IPS-15b (cell line): ENCODE results near the gene CARS1.

Experiments
- H3K27me3 ChIP-seq: one replicate; pipeline ENCODE4 v1.6.1; 2013; ENCODE audit warnings: low read length; ENCODE audit not compliant: control insufficient read depth, insufficient read depth
- H3K36me3 ChIP-seq: one replicate; pipeline ENCODE4 v1.6.1; 2013; ENCODE audit warnings: low read length; ENCODE audit not compliant: control insufficient read depth, insufficient read depth
- H3K4me1 ChIP-seq: one replicate; pipeline ENCODE4 v1.6.1; 2013; ENCODE audit warnings: mild to moderate bottlenecking, low read length; ENCODE audit not compliant: control insufficient read depth, insufficient read depth
- H3K4me3 ChIP-seq: one replicate; pipeline ENCODE4 v1.5.1; 2013; ENCODE audit warnings: low read depth, low read length
- H3K9ac ChIP-seq: one replicate; pipeline ENCODE4 v1.6.1; 2013; ENCODE audit warnings: low read depth, mild to moderate bottlenecking, low read length
- H3K9me3 ChIP-seq: one replicate; pipeline ENCODE4 v1.6.1; 2013; ENCODE audit warnings: mild to moderate bottlenecking, low read length; ENCODE audit not compliant: control insufficient read depth, insufficient read depth

The CARS1 gene

DNA sequence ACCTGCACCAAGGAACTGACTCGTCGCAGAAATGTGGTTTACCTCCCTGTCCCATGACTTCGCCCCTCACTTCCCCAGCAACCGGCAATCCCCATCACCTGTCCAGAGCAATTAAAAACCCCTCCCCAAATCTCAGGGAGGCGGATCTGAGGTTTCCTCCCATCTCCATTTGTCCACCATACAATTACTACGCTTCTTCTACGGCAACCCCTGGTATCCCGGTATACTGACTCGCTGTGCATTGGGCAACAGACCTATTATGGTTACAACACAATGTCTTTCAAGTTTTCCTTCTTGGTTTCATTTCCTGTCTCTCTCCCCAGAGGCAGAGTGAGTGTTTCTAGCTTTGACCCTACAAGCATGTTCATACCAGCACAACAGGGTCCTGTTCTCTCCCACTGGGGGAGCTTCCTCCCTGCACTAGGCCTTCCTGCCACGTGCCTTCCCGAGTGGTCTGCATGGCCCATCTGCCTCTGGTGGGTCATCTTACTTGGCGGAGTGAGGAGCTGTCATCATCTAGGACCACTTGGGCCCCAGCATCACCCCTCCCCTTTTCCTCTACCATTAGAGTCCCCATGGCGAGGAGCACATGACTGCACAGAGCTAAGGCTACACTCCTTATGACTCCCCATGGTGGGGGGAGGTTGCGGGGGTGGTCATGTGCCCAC lies 34.8 kb downstream of the CARS1 start:
- no peak overlapping the region for H3K4me3 ChIP-seq
- peaks cover 39% of the 10 kb centered on the region for H3K36me3 ChIP-seq
- no peaks in the 10 kb centered on the region for H3K4me1 ChIP-seq
- H3K27me3 ChIP-seq: no peaks in the 10 kb centered on the region
- H3K9ac ChIP-seq: peak overlapping the region; percentile 12
- H3K9me3 ChIP-seq: no peaks in the 10 kb centered on the region

DNA sequence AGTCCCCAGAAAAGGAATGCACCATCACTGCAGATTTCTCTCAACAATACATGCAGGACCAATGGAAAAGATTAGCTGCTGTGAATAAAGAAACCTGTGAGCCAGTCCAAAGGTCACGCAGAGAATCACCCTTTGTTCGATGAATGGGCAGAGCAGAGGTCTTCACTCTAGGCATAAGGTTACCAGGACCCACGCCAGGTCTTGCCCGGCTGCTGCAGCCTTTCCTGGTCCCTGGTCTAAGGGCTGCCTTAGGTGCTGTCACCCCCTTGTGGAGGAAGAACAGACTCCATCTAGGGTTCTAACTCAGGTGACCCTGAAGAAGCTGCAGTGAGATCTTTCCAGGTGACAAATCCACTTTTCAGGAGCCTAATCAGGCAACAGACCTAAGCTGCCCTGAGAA lies 36.1 kb downstream of the CARS1 start:
- Histone ChIP-seq H3K27me3 (no peaks in the 10 kb centered on the region), H3K9me3 (no peaks in the 10 kb centered on the region), H3K9ac (no peak overlapping the region), H3K36me3 (peaks cover 42% of the 10 kb centered on the region), H3K4me1 (no peaks in the 10 kb centered on the region), H3K4me3 (no peak overlapping the region)

DNA sequence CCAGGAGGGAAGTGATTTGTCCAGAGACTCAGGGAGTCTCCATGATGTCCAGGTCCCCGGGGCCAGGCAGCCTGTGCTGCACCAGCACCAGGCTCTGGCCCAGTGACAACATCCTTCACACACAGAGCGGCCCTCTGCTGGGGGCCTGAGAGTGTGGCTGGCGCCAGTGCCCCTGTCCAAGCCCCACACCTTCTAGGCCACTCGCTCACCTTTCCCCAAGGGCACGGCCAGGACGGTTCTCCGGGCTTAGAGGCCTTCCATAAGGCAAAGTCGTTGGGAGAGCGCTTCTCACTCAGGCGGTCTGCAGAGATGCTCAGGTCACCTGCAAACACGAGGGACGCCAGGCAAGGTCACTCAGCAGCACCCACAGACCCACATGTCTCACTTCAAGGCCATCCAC lies 37.2 kb downstream of the CARS1 start:
- no peaks in the 10 kb centered on the region for H3K9me3 ChIP-seq
- H3K4me1 ChIP-seq: no peaks in the 10 kb centered on the region
- no peak overlapping the region for H3K4me3 ChIP-seq
- peaks cover 47% of the 10 kb centered on the region for H3K36me3 ChIP-seq
- H3K9ac ChIP-seq: no peak overlapping the region
- H3K27me3 ChIP-seq: no peaks in the 10 kb centered on the region

GRCh38 chr11:3018596-3018995 lies 38.6 kb downstream of the CARS1 start:
- H3K27me3 ChIP-seq: no peaks in the 10 kb centered on the region
- no peaks in the 10 kb centered on the region for H3K9me3 ChIP-seq
- H3K4me1 ChIP-seq: no peaks in the 10 kb centered on the region
- H3K9ac ChIP-seq: no peak overlapping the region
- H3K4me3 ChIP-seq: no peak overlapping the region
- peaks cover 52% of the 10 kb centered on the region for H3K36me3 ChIP-seq

- H3K9me3 ChIP-seq: no peaks in the 10 kb centered on the region
- H3K36me3 ChIP-seq: peaks cover 61% of the 10 kb centered on the region
- H3K4me1 ChIP-seq: no peaks in the 10 kb centered on the region
- no peak overlapping the region for H3K9ac ChIP-seq
- H3K4me3 ChIP-seq: no peak overlapping the region
- no peaks in the 10 kb centered on the region for H3K27me3 ChIP-seq
Observed at GRCh38 chr11:3016861-3017260, 40.4 kb downstream of the CARS1 start.

DNA sequence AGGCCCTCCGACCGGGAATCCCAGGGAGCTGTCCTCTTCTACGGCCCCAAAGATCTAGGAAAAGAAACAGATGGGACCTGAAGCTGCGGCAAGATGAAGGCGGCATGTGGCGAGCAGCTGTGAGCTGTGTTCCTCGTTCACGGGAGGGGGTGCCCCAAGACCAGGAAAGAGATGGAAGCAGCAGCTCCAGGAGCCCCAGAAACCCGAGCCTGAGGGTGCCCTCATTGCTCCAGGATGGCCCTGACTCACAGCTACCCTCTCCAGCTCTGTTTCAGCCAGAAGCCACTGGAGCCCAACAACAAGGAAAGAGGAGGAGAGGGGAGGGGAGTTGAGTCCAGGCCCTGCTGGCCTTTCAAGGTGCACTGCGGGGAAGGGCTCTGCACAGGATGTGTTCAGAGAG lies 41.4 kb downstream of the CARS1 start:
- Histone ChIP-seq H3K27me3 (no peaks in the 10 kb centered on the region), H3K9me3 (no peaks in the 10 kb centered on the region), H3K4me3 (no peak overlapping the region), H3K4me1 (no peaks in the 10 kb centered on the region), H3K36me3 (peaks cover 65% of the 10 kb centered on the region), H3K9ac (no peak overlapping the region)

GRCh38 chr11:3014943-3015342 lies 42.3 kb downstream of the CARS1 start:
- no peaks in the 10 kb centered on the region for H3K27me3 ChIP-seq
- H3K4me1 ChIP-seq: no peaks in the 10 kb centered on the region
- H3K4me3 ChIP-seq: no peak overlapping the region
- no peak overlapping the region for H3K9ac ChIP-seq
- peaks cover 69% of the 10 kb centered on the region for H3K36me3 ChIP-seq
- no peaks in the 10 kb centered on the region for H3K9me3 ChIP-seq

- Histone ChIP-seq H3K9ac (no peak overlapping the region), H3K4me3 (no peak overlapping the region), H3K36me3 (peaks cover 72% of the 10 kb centered on the region), H3K27me3 (no peaks in the 10 kb centered on the region), H3K4me1 (no peaks in the 10 kb centered on the region), H3K9me3 (no peaks in the 10 kb centered on the region)
Observed at GRCh38 chr11:3014057-3014938, 42.9 kb downstream of the CARS1 start.

DNA sequence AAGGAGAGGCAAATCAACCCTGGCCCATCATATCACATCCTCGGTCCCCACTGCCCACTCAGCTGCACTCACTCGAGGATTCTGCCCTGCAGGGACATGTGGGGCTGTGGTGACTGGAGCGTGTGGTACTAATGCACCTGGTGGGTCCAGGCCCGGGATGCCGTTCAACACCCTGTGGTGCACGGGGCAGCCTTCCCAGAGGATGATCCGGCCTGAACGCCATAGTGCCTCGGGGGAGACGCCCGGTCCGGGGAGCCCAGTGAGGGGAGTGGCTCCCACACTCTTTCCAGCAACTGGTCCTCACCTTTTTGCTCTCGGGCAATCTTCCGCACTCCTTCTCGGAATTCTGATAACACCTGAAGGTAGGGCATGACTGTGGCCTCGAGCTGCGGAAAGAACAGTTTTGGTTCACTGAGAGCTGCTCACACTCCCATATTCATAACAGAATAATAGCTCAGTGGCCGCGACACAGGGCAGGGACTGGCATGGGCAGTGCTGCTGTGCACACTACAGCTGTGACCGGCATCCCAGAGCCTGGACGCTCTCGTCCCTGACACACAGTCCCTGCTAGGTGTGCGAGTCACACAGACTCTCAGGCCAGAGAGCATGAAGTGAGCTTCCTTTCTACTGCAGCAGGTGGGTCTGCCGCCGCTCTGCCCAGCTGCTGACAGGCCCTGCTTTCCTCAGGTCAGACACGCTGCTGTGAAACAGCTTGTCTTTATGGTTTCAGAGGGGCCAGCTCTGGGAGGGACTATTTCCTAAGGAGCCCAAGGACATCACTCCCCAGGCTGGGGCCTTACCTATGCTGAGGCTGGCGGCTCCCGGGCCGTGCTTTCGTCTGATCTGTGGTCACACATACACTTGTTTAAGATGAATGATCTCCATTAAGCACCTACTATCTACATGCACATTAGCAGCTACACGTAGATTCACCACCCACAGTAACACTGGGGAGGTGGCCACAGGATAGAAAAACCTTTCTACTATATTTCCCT lies 45.0 kb downstream of the CARS1 start:
- no peaks in the 10 kb centered on the region for H3K27me3 ChIP-seq
- H3K4me1 ChIP-seq: no peaks in the 10 kb centered on the region
- no peaks in the 10 kb centered on the region for H3K9me3 ChIP-seq
- peaks cover 62% of the 10 kb centered on the region for H3K36me3 ChIP-seq
- H3K4me3 ChIP-seq: no peak overlapping the region
- no peak overlapping the region for H3K9ac ChIP-seq

DNA sequence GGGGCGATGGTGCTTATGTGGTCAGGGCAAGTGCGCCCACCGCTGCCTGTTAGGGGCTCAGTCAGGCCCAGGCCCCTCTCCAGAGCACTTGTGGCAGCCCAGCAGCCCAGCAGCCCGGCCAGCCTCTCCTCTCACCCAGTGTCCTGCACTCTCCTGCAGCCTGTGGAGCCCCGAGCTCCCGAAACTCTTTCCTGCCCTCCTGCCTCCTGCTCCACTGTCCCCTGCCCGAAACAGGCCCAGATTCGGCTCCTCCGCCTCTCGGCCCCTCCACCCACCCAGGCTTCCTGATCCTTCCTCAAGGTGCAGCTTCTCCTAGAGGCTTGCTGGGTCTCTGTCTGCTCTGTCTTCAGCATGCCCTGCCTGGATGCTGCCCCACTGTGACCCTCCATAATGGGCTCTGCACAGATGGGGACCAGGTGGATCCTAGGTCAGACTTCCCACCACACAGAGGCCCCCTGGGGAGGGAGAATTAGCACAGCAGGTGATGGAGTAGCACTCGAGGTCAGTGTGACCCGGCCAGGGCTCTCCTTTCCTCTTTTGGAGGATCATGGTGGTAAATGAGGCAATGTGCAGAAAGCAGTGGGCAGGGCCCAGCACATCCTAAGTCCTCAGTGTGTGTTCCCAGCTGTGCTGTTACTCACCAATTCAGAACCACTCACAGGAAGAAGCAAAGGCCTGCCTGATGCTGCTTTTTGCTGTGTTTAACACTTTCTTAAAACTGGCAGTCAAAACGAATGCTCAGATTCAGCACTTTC lies 46.5 kb downstream of the CARS1 start:
- Histone ChIP-seq H3K9ac (no peak overlapping the region), H3K36me3 (peaks cover 49% of the 10 kb centered on the region), H3K4me3 (no peak overlapping the region), H3K9me3 (no peaks in the 10 kb centered on the region), H3K27me3 (no peaks in the 10 kb centered on the region), H3K4me1 (no peaks in the 10 kb centered on the region)

DNA sequence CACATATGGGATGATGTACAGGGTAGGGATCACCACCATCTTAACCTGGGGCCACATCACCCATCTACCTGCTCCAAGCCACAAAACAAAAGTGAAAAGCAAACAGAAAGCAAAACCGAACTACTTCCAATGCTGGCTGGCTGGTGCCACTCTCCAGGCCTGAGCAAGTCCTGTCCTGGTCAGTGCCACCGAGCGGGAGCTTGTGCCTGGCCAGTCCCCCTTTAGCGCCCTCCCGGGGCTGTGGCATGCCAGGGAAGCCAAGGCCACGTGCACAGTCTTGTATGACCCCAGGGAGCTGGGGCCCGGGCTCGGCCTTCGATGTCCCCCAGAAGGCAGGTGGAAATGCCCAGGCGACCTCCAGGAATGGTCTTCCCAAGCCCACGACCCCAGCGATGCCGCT lies 47.2 kb downstream of the CARS1 start:
- Histone ChIP-seq H3K9ac (no peak overlapping the region), H3K9me3 (no peaks in the 10 kb centered on the region), H3K4me3 (no peak overlapping the region), H3K27me3 (no peaks in the 10 kb centered on the region), H3K36me3 (peaks cover 42% of the 10 kb centered on the region), H3K4me1 (no peaks in the 10 kb centered on the region)
